Measurements from ENCODE around the gene ACOX3.

ACOX3 gene

GRCh38 chr4:8373973-8374545 lies 66.5 kb downstream of the ACOX3 start:
- Histone ChIP-seq H3K4me3 (IDR thresholded peaks at IDR 0.05; ENCODE audit: insufficient read depth, low read depth, low read length) (no peak overlapping the region), H3K4me2 (no peak overlapping the region), H3K36me3 (ENCODE audit: insufficient read depth) (no peaks in the 10 kb centered on the region), H3K9ac (no peak overlapping the region), H3K27me3 (ENCODE audit: insufficient read depth, low read depth) (no peaks in the 10 kb centered on the region), H3K27ac (no peak overlapping the region), H2AFZ (ENCODE audit: low read depth) (no peak overlapping the region), H3K4me1 (ENCODE audit: low read depth, poor library complexity, severe bottlenecking) (no peaks in the 10 kb centered on the region), H3K79me2 (ENCODE audit: insufficient read depth, low read depth) (no peaks in the 10 kb centered on the region), H4K20me1 (ENCODE audit: insufficient read depth) (no peaks in the 10 kb centered on the region)
- TF ChIP-seq, protein P1, sequence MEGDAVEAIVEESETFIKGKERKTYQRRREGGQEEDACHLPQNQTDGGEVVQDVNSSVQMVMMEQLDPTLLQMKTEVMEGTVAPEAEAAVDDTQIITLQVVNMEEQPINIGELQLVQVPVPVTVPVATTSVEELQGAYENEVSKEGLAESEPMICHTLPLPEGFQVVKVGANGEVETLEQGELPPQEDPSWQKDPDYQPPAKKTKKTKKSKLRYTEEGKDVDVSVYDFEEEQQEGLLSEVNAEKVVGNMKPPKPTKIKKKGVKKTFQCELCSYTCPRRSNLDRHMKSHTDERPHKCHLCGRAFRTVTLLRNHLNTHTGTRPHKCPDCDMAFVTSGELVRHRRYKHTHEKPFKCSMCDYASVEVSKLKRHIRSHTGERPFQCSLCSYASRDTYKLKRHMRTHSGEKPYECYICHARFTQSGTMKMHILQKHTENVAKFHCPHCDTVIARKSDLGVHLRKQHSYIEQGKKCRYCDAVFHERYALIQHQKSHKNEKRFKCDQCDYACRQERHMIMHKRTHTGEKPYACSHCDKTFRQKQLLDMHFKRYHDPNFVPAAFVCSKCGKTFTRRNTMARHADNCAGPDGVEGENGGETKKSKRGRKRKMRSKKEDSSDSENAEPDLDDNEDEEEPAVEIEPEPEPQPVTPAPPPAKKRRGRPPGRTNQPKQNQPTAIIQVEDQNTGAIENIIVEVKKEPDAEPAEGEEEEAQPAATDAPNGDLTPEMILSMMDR (conservative IDR thresholded peaks at IDR 0.05; ENCODE audit: low read depth, low read length) = no peak

DNA sequence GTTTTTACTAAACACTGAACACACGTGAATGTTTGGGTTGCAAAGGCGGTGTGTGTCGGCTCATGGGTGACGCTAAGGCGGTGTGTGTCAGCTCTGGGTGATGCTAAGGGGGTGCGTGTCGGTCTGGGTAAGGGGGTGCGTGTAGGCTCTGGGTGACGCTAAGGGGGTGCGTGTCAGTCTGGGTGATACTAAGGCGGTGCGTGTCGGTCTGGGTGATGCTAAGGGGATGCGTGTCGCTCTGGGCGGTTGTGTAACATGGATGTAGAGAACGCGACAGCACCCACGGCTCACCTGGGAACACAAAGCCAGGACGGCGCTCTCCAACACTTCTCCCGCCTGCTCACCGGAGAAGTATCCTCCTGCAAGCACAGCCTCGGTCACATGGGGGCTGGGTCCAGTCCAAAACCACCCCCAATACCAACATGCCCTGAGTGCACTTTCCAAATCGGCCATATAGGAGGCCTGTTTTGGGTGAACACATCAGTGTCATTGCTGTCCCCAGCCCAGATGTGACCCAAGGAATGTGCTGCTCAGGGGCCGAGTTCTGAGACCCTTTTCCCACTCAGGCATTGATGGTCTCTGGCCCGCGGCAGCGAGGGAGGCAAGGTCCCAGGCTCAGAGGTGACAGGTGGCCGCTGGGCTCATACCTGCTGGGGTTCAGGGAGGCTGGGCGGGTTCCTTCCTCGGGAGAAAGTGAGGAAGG lies 67.1 kb downstream of the ACOX3 start:
- H3K27ac ChIP-seq = no peak overlapping the region
- TF ChIP-seq, protein P1 (conservative IDR thresholded peaks at IDR 0.05; ENCODE audit: low read depth, low read length) = no peak
- H3K79me2 ChIP-seq (ENCODE audit: insufficient read depth, low read depth) = no peaks in the 10 kb centered on the region
- no peaks in the 10 kb centered on the region for H3K4me1 ChIP-seq (ENCODE audit: low read depth, poor library complexity, severe bottlenecking)
- H3K9ac ChIP-seq = no peak overlapping the region
- no peak overlapping the region for H3K4me3 ChIP-seq (IDR thresholded peaks at IDR 0.05; ENCODE audit: insufficient read depth, low read depth, low read length)
- no peaks in the 10 kb centered on the region for H4K20me1 ChIP-seq (ENCODE audit: insufficient read depth)
- H3K36me3 ChIP-seq (ENCODE audit: insufficient read depth) = no peaks in the 10 kb centered on the region
- no peak overlapping the region for H3K4me2 ChIP-seq
- H2AFZ ChIP-seq (ENCODE audit: low read depth) = no peak overlapping the region
- H3K27me3 ChIP-seq (ENCODE audit: insufficient read depth, low read depth) = no peaks in the 10 kb centered on the region

DNA sequence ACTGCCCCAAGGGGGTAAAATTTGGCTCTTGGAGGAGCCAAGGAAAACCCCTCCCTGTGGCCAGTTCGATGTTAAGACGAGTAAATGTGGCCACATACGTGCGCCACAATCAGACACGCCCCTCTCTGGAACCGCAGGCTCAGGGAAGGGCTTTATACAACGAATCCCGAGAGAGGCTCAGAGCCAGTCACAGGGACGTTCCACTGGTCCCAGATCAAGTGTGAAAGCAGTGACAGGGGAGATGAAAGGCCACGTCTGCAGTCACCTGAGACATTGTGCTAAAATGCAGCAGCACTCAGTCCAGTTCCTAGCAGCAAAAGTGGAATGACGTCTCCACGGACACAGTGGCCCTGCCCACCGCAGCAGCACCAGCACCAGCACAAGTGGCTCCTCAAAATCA lies 68.0 kb downstream of the ACOX3 start:
- Histone ChIP-seq H3K27ac (no peak overlapping the region), H3K4me1 (ENCODE audit: low read depth, poor library complexity, severe bottlenecking) (no peaks in the 10 kb centered on the region), H3K79me2 (ENCODE audit: insufficient read depth, low read depth) (no peaks in the 10 kb centered on the region), H3K9ac (no peak overlapping the region), H2AFZ (ENCODE audit: low read depth) (no peak overlapping the region), H3K4me2 (no peak overlapping the region), H3K4me3 (IDR thresholded peaks at IDR 0.05; ENCODE audit: insufficient read depth, low read depth, low read length) (no peak overlapping the region), H3K36me3 (ENCODE audit: insufficient read depth) (no peaks in the 10 kb centered on the region), H3K27me3 (ENCODE audit: insufficient read depth, low read depth) (no peaks in the 10 kb centered on the region), H4K20me1 (ENCODE audit: insufficient read depth) (no peaks in the 10 kb centered on the region)
- TF ChIP-seq, protein P1 (conservative IDR thresholded peaks at IDR 0.05; ENCODE audit: low read depth, low read length) = no peak

- Histone ChIP-seq H3K27me3 (ENCODE audit: insufficient read depth, low read depth) (no peaks in the 10 kb centered on the region), H3K4me3 (IDR thresholded peaks at IDR 0.05; ENCODE audit: insufficient read depth, low read depth, low read length) (no peak overlapping the region), H3K9ac (no peak overlapping the region), H3K36me3 (ENCODE audit: insufficient read depth) (no peaks in the 10 kb centered on the region), H3K27ac (no peak overlapping the region), H3K79me2 (ENCODE audit: insufficient read depth, low read depth) (no peaks in the 10 kb centered on the region), H4K20me1 (ENCODE audit: insufficient read depth) (no peaks in the 10 kb centered on the region), H2AFZ (ENCODE audit: low read depth) (no peak overlapping the region), H3K4me1 (ENCODE audit: low read depth, poor library complexity, severe bottlenecking) (no peaks in the 10 kb centered on the region), H3K4me2 (no peak overlapping the region)
- TF ChIP-seq, protein P1 (conservative IDR thresholded peaks at IDR 0.05; ENCODE audit: low read depth, low read length) = no peak
Measured at GRCh38 chr4:8371596-8371995, 68.9 kb downstream of the ACOX3 start.

Measured in KMS-11 (cell line).